GM12878 (cell line): Measurements from ENCODE around the gene FBF1. TPM values are rescaled to one million over a fixed set of nuclear protein-coding genes. Genes with fewer than 3 reads are reported as not detected.

ENCODE experiments used
- ASH2L ChIP-seq: fragments of 300-600, 200-600 bp; sonication (generic); IDR thresholded peaks from 2 replicates; pipeline ENCODE4 v1.6.1; 2017; ENCODE audit warnings: low read depth, mild to moderate bottlenecking, borderline replicate concordance
- ELK1 ChIP-seq: IDR thresholded peaks from 2 replicates; pipeline ENCODE4 v1.6.1; 2012; ENCODE audit warnings: low read depth, low read length, improper control_type of control experiment
- ETV6 ChIP-seq, 2 experiments: fragments of 450-650 bp in 1 of 2; IDR thresholded peaks in 1 of 2; conservative IDR thresholded peaks in 1 of 2; 2 replicates each; pipeline ENCODE4 v1.6.1; 2014; ENCODE audit warnings: antibody characterized with exemption in 1 of 2, borderline replicate concordance in 1 of 2, low read depth in 1 of 2, mild to moderate bottlenecking in 1 of 2, moderate library complexity in 1 of 2
- HCFC1 ChIP-seq: fragments of 150-350 bp; IDR thresholded peaks from 2 replicates; pipeline ENCODE4 v1.6.1; 2014; ENCODE audit warnings: low read length
- KDM1A ChIP-seq: fragments of 200-600 bp; sonication (generic); IDR thresholded peaks from 2 replicates; pipeline ENCODE4 v1.6.1; 2016; ENCODE audit warnings: borderline replicate concordance
- MYB ChIP-seq: fragments of 150-350 bp; IDR thresholded peaks from 2 replicates; pipeline ENCODE4 v1.6.1; 2014; ENCODE audit warnings: mild to moderate bottlenecking, low read depth, low read length, borderline replicate concordance
- NFYB ChIP-seq: IDR thresholded peaks from 2 replicates; pipeline ENCODE4 v1.6.1; 2011; ENCODE audit warnings: low read depth, mild to moderate bottlenecking, low read length, improper control_type of control experiment, moderate library complexity; ENCODE audit not compliant: insufficient read depth
- PBX3 ChIP-seq: IDR thresholded peaks from 2 replicates; pipeline ENCODE4 v1.6.1; 2011; ENCODE audit warnings: mild to moderate bottlenecking, low read depth, low read length, moderate library complexity; ENCODE audit not compliant: insufficient replicate concordance
- SMAD1 ChIP-seq: fragments of 450-650 bp; IDR thresholded peaks from 2 replicates; pipeline ENCODE4 v1.6.1; 2018; ENCODE audit warnings: mild to moderate bottlenecking, low read depth; ENCODE audit not compliant: partially characterized antibody
- SMARCA5 ChIP-seq: fragments of 450-650 bp; IDR thresholded peaks from 2 replicates; pipeline ENCODE4 v1.6.1; 2017; ENCODE audit warnings: mild to moderate bottlenecking
- TAF1 ChIP-seq: IDR thresholded peaks from 2 replicates; pipeline ENCODE4 v1.6.1; 2011; ENCODE audit warnings: mild to moderate bottlenecking, low read depth, low read length, borderline replicate concordance
- TBL1XR1 ChIP-seq: IDR thresholded peaks from 2 replicates; pipeline ENCODE4 v1.6.1; 2012; ENCODE audit warnings: low read depth, low read length, improper control_type of control experiment
- ZNF274 ChIP-seq: IDR thresholded peaks from one replicate; pipeline ENCODE4 v1.8.0; 2011; ENCODE audit not compliant: insufficient read length, insufficient read depth
- ZNF384 ChIP-seq: IDR thresholded peaks from 2 replicates; pipeline ENCODE4 v1.6.1; 2012; ENCODE audit warnings: low read depth, mild to moderate bottlenecking, low read length, improper control_type of control experiment, borderline replicate concordance
- ZNF592 ChIP-seq: fragments of 450-650 bp; IDR thresholded peaks from 2 replicates; pipeline ENCODE4 v1.6.1; 2017; ENCODE audit warnings: mild to moderate bottlenecking, moderate library complexity
- ZSCAN29 ChIP-seq: fragments of 450-650 bp; IDR thresholded peaks from 2 replicates; pipeline ENCODE4 v1.6.1; 2017; ENCODE audit warnings: mild to moderate bottlenecking, moderate library complexity
- polyA plus RNA-seq, 11 experiments: library from polyadenylated mRNA; depleted of rRNA in 4 of 11; unstranded in 6 of 11; stranded (reverse) in 5 of 11; fragments of >200 nt; fragmentation: Nextera tagmentation in 4 of 11; fragmentation: Illumina TruSeq in 1 of 11; extraction: Ambion mirVana in 4 of 11; extraction: Trizol in 1 of 11; gene quantifications; 1 replicate in 1 of 11; 2 replicates in 10 of 11; pipeline versions ENCODE4 v1.2.1 to v1.2.3, GENCODE V29; 2011 to 2016; ENCODE audit warnings: inconsistent platforms in 2 of 11, missing spikeins in 2 of 11, low read depth in 1 of 11
- total RNA-seq, 4 experiments: library from RNA; depleted of rRNA in 3 of 4; stranded (reverse); fragments of >200 nt in 3 of 4; fragmentation: Illumina TruSeq in 1 of 4; extraction: Trizol in 1 of 4; gene quantifications; 2 replicates each; pipeline versions ENCODE4 v1.2.1 to v1.2.3, GENCODE V29; 2013 to 2021
- TF ChIP-seq, protein P1 (sequence below): fragments of 450-650 bp; IDR thresholded peaks from 2 replicates; pipeline ENCODE4 v1.6.1; 2017; ENCODE audit warnings: borderline replicate concordance
- TF ChIP-seq, protein P2 (sequence below): fragments of 450-650 bp; IDR thresholded peaks from 2 replicates; pipeline ENCODE4 v1.6.1; 2017; ENCODE audit warnings: mild to moderate bottlenecking

Gene FBF1
- total and polyA plus RNA-seq, 10 of the 15 experiments (the other 5 are each of a cell fraction or from before 2014, with no cell fraction given) = 0.29 to 15.0 (median 7.0) TPM

- TF ChIP-seq PBX3 = peak; percentile 25
- no peak for TF ChIP-seq SMAD1
- TF ChIP-seq ZNF274 = no peak
- no peak for TF ChIP-seq ASH2L
- TF ChIP-seq TBL1XR1 = 0 out of 2 replicates have a peak, but pooled peaks have one; percentile 30
- 0 out of 2 replicates have a peak, but pooled peaks have one; percentile 41 for TF ChIP-seq MYB
- TF ChIP-seq ELK1 = peak; percentile 81
- TF ChIP-seq SMARCA5 = peak; percentile 94; the same call in 1 of the 2 replicates
- TF ChIP-seq, protein P1, sequence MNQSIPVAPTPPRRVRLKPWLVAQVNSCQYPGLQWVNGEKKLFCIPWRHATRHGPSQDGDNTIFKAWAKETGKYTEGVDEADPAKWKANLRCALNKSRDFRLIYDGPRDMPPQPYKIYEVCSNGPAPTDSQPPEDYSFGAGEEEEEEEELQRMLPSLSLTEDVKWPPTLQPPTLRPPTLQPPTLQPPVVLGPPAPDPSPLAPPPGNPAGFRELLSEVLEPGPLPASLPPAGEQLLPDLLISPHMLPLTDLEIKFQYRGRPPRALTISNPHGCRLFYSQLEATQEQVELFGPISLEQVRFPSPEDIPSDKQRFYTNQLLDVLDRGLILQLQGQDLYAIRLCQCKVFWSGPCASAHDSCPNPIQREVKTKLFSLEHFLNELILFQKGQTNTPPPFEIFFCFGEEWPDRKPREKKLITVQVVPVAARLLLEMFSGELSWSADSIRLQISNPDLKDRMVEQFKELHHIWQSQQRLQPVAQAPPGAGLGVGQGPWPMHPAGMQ = no peak
- no peak for TF ChIP-seq ZNF384
- TF ChIP-seq HCFC1 = peak; percentile 61
- TF ChIP-seq ZSCAN29 = 0 out of 2 replicates have a peak, but pooled peaks have one; percentile 46
- no peak for TF ChIP-seq KDM1A
- no peak for TF ChIP-seq NFYB
- TF ChIP-seq ZNF592 = peak; percentile 90
- no peak for TF ChIP-seq ETV6 (conservative IDR thresholded peaks at IDR 0.05 in 1 of 2, IDR thresholded peaks at IDR 0.05 in 1 of 2; ENCODE audit: borderline replicate concordance in 1 of 2, low read depth in 1 of 2)
- TF ChIP-seq, protein P2, sequence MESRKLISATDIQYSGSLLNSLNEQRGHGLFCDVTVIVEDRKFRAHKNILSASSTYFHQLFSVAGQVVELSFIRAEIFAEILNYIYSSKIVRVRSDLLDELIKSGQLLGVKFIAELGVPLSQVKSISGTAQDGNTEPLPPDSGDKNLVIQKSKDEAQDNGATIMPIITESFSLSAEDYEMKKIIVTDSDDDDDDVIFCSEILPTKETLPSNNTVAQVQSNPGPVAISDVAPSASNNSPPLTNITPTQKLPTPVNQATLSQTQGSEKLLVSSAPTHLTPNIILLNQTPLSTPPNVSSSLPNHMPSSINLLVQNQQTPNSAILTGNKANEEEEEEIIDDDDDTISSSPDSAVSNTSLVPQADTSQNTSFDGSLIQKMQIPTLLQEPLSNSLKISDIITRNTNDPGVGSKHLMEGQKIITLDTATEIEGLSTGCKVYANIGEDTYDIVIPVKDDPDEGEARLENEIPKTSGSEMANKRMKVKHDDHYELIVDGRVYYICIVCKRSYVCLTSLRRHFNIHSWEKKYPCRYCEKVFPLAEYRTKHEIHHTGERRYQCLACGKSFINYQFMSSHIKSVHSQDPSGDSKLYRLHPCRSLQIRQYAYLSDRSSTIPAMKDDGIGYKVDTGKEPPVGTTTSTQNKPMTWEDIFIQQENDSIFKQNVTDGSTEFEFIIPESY = no peak
- peak; percentile 85; the same call in 1 of the 2 replicates for TF ChIP-seq TAF1
Observed at GRCh38 chr17:75904749-75905521, 35.9 kb downstream of the FBF1 start, which contains the start of gene MRPL38 (continued).
